Upper lobe of left lung (tissue), 6 donors: ENCODE results near the gene FAM47E. TPM values are rescaled to one million over a fixed set of nuclear protein-coding genes. Genes with fewer than 3 reads are reported as not detected.

ENCODE experiments used
- ATAC-seq, 2 donors: fragments of 200-7000 bp; cut with Tn5 transposase; one replicate each; pipeline ENCODE4 v1.9.1; 2022; ENCODE audit warnings: mild to moderate bottlenecking in 2 of 2, moderate library complexity in 2 of 2; ENCODE audit not compliant: low FRiP score in 2 of 2
- DNase-seq, 2 donors: peaks; one replicate each; pipeline ENCODE4 v3.0.0-alpha.2; 2019 to 2020
- H3K27ac ChIP-seq, 4 donors: fragments of 200-600 bp; sonication (generic); one replicate each; pipeline ENCODE4 v1.5.1; 2016 to 2019
- H3K27me3 ChIP-seq, 4 donors: fragments of 200-600 bp; sonication (generic); one replicate each; pipeline ENCODE4 v1.5.1; 2017 to 2019
- H3K36me3 ChIP-seq, 4 donors: fragments of 200-600 bp; sonication (generic); one replicate each; pipeline ENCODE4 v1.5.1; 2016 to 2019
- H3K4me1 ChIP-seq, 4 donors: fragments of 200-600 bp; sonication (generic); one replicate each; pipeline ENCODE4 v1.5.1; 2018 to 2019
- H3K4me3 ChIP-seq, 4 donors: fragments of 200-600 bp; sonication (generic); one replicate each; pipeline ENCODE4 v1.5.1; 2017 to 2019; ENCODE audit warnings: mild to moderate bottlenecking in 2 of 4, moderate library complexity in 1 of 4
- H3K9me3 ChIP-seq, 4 donors: fragments of 200-600 bp; sonication (generic); one replicate each; pipeline ENCODE4 v1.5.1; 2018 to 2019
- EP300 ChIP-seq, 4 donors: sonication (generic); formaldehyde crosslinking; IDR thresholded peaks; one replicate each; pipeline ENCODE4 v1.5.1; 2017; ENCODE audit warnings: antibody characterized with exemption in 4 of 4, control low read depth in 2 of 4
- POLR2A ChIP-seq, 4 donors: fragments of 450-650 bp; IDR thresholded peaks; one replicate each; pipeline ENCODE4 v1.5.1; 2016 to 2017; ENCODE audit warnings: antibody characterized with exemption in 4 of 4, mild to moderate bottlenecking in 2 of 4
- POLR2AphosphoS5 ChIP-seq, 2 donors: sonication (generic); formaldehyde crosslinking; IDR thresholded peaks; one replicate each; pipeline ENCODE4 v1.5.1; 2017; ENCODE audit warnings: antibody characterized with exemption in 2 of 2
- WGBS, 2 donors: methylation state at CpG; one replicate each; pipeline ENCODE4 v1.1.5; 2017 to 2018; 5-methylcytosine and 5-hydroxymethylcytosine counted together
- total RNA-seq, 6 donors: library from RNA; depleted of rRNA in 4 of 6; stranded (reverse); fragments of >200 nt in 4 of 6; gene quantifications; one replicate each; pipeline versions ENCODE4 v1.1.0 to v1.2.1, GENCODE V29; 2016 to 2021
- TF ChIP-seq, protein P1 (sequence below), 6 experiments: fragments of 450-650 bp in 4 of 6; fragments of 200-600 bp in 2 of 6; sonication (generic) in 2 of 6; IDR thresholded peaks; one replicate each; pipeline ENCODE4 v1.5.1; 2016 to 2019; ENCODE audit warnings: antibody characterized with exemption in 6 of 6
- donor health status: DM: no; HTN: no; CAD: no; lungs with moderate emphysema.
- donor health status: DM: no; HTN: yes; CAD: no; lungs with severe emphysema.

The FAM47E gene
- total RNA-seq, 6 donors from 2014 or later = 4.0 to 17.5 (median 6.5) TPM

DNA sequence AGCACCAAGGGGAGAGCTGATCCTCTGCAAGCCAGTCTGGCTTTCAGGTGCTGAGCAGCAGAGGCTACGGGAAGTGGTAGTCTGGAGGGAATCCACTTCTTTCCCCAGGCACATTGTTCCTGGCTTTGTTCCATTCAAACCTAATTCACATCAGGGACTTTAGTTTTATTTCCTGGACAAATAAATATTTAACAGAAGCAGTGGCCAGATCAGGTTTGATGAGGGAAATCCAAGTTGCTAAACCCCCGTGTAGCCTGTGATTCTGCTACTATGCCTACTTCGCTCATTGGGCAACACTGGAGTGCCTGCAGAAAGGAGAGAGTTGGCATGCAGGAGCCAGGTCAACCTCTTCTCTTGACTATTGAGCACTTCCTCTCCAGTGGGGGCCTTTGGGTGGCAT lies 41.2 kb downstream of the FAM47E start:
- Histone ChIP-seq H3K27me3 (no peaks in the 10 kb centered on the region), H3K4me3 (no peak overlapping the region), H3K27ac (peak overlapping the region in 3 of 4 donors; percentile 15 to 54 (median 40)), H3K9me3 (peaks cover 0 to 6% (median 0%) of the 10 kb centered on the region in 4 donors), H3K36me3 (no peaks in the 10 kb centered on the region), H3K4me1 (peaks cover 0 to 29% (median 11%) of the 10 kb centered on the region in 4 donors)
- ATAC-seq (peak; percentile 50 to 72), DNase-seq (peak in 1 of 2 donors; percentile 75)
- TF ChIP-seq POLR2AphosphoS5 (IDR thresholded peaks at IDR 0.05) (no peak), EP300 (IDR thresholded peaks at IDR 0.05) (no peak), POLR2A (IDR thresholded peaks at IDR 0.05) (no peak)
- TF ChIP-seq, protein P1, sequence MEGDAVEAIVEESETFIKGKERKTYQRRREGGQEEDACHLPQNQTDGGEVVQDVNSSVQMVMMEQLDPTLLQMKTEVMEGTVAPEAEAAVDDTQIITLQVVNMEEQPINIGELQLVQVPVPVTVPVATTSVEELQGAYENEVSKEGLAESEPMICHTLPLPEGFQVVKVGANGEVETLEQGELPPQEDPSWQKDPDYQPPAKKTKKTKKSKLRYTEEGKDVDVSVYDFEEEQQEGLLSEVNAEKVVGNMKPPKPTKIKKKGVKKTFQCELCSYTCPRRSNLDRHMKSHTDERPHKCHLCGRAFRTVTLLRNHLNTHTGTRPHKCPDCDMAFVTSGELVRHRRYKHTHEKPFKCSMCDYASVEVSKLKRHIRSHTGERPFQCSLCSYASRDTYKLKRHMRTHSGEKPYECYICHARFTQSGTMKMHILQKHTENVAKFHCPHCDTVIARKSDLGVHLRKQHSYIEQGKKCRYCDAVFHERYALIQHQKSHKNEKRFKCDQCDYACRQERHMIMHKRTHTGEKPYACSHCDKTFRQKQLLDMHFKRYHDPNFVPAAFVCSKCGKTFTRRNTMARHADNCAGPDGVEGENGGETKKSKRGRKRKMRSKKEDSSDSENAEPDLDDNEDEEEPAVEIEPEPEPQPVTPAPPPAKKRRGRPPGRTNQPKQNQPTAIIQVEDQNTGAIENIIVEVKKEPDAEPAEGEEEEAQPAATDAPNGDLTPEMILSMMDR (IDR thresholded peaks at IDR 0.05) = no peak
- 59 to 74% methylated on average over 3 of the region's 3 CpGs for WGBS, 2 donors

DNA sequence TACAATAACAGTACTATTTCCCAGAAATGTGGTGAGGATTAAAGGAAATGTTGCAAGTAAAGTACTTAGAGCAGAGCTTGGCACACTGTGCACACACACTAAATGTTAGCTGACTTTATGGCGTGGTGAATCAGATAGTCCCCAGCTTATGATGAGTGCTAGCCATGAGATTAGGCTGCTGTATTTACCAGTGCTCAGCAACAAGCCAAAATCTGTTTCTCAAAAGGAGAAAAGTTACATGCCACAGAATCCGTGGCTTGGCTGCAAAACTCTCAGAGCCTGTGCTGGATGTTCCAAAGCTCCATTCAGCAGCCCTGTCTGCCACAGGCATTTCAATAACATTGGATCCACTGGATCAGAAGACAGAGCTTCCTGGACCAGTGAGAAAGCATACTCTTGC lies 42.3 kb downstream of the FAM47E start:
- ATAC-seq (peak; percentile 59 to 76), DNase-seq (no peak)
- H3K27me3 ChIP-seq = no peaks in the 10 kb centered on the region
- H3K4me1 ChIP-seq = peaks cover 0 to 29% (median 11%) of the 10 kb centered on the region in 4 donors
- H3K27ac ChIP-seq = peak overlapping the region in 2 of 4 donors; percentile 40 to 54
- no peak overlapping the region for H3K4me3 ChIP-seq
- no peaks in the 10 kb centered on the region for H3K36me3 ChIP-seq
- TF ChIP-seq POLR2A (IDR thresholded peaks at IDR 0.05) = no peak
- TF ChIP-seq POLR2AphosphoS5 (IDR thresholded peaks at IDR 0.05) = peak in 1 of 2 donors; percentile 68
- peak in 2 of 4 donors; percentile 44 to 48 for TF ChIP-seq EP300 (IDR thresholded peaks at IDR 0.05)
- TF ChIP-seq, protein P1 (IDR thresholded peaks at IDR 0.05) = no peak
- H3K9me3 ChIP-seq = peaks cover 0 to 11% (median 0%) of the 10 kb centered on the region in 4 donors
- 39 to 64% methylated on average over 2 of the region's 2 CpGs for WGBS, 2 donors

DNA sequence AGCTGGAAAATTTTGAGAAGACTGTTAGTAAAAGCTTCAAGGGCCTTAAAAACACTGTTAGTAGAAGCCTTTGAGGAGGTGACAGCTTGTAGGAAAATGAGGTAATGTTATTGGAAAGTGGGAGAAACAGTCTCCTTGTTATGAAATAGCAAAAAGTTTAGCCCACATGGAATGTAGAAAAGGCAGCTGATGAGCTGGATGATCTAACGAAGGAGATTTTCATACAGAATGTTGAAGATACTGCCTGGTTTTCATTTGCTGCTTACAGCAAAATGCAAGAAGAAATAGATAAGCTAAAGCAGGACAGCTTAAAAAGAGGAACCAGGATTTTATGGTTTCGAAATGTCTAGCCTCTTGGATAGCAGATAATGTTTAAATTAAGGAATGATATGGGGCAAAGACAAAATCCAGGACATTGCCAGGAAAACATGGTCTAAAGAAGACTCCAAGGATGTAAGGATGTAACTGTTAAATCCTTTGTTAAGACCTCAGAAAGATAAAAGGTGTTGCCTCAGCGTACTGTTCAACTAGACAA lies 44.8 kb downstream of the FAM47E start:
- WGBS, 2 donors = 86 to 87% methylated on average over 3 of the region's 3 CpGs
- ATAC-seq (no peak), DNase-seq (no peak)
- peaks cover 0 to 30% (median 16%) of the 10 kb centered on the region in 4 donors for H3K4me1 ChIP-seq
- H3K9me3 ChIP-seq = peaks cover 0 to 11% (median 0%) of the 10 kb centered on the region in 4 donors
- H3K27ac ChIP-seq = no peak overlapping the region
- H3K4me3 ChIP-seq = no peak overlapping the region
- H3K27me3 ChIP-seq = no peaks in the 10 kb centered on the region
- TF ChIP-seq, protein P1 (IDR thresholded peaks at IDR 0.05) = no peak
- no peak for TF ChIP-seq EP300 (IDR thresholded peaks at IDR 0.05)
- no peak for TF ChIP-seq POLR2AphosphoS5 (IDR thresholded peaks at IDR 0.05)
- no peak for TF ChIP-seq POLR2A (IDR thresholded peaks at IDR 0.05)
- no peaks in the 10 kb centered on the region for H3K36me3 ChIP-seq

DNA sequence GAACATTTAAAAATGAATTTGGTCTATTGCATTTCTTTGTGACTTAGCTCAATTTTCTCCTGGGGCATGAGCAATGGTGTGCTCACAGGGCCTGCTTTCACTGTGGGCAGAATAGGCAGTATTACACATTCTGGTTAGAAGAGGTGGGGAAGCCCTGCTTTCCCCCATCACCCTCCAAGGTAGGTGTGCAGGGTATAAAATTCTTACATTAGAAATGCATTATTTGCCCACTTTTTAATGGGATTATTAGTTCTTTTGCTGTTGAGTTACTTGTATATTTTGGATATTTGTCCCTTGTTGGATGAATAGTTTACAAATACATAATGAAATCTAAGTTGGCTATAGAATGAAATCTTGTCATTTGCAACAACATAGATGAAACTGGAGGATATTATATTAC lies 46.7 kb downstream of the FAM47E start:
- no peak overlapping the region for H3K27ac ChIP-seq
- peaks cover 0 to 11% (median 0%) of the 10 kb centered on the region in 4 donors for H3K9me3 ChIP-seq
- no peaks in the 10 kb centered on the region for H3K27me3 ChIP-seq
- TF ChIP-seq, protein P1 (IDR thresholded peaks at IDR 0.05) = no peak
- TF ChIP-seq POLR2AphosphoS5 (IDR thresholded peaks at IDR 0.05) (no peak), POLR2A (IDR thresholded peaks at IDR 0.05) (no peak), EP300 (IDR thresholded peaks at IDR 0.05) (no peak)
- H3K4me3 ChIP-seq = no peak overlapping the region
- peaks cover 8 to 24% (median 20%) of the 10 kb centered on the region in 4 donors for H3K4me1 ChIP-seq
- ATAC-seq = no peak
- DNase-seq = no peak
- H3K36me3 ChIP-seq = no peaks in the 10 kb centered on the region

DNA sequence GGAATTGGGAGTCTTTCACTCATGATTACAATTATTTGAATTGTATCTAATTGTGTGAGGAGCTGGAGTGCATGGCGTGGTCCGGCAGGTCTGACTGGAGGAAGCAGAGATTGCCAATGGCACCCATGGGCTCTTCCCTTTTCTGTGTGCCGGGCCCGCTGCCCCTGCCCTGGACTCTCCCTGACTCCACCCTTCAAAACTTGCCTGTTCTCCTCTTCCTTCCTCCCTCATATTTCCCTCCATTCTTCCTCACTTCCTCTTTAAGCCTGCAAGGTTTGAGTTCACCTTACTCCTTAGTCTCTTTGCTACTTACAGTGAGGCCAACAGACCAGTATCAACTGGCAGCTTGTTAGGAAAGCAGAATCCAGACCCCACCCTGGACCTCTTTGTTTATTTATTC lies 48.5 kb downstream of the FAM47E start:
- ATAC-seq = peak in 1 of 2 donors; percentile 62
- Histone ChIP-seq H3K9me3 (peaks cover 0 to 11% (median 0%) of the 10 kb centered on the region in 4 donors), H3K27ac (no peak overlapping the region), H3K27me3 (no peaks in the 10 kb centered on the region), H3K4me3 (no peak overlapping the region), H3K36me3 (no peaks in the 10 kb centered on the region), H3K4me1 (peaks cover 6 to 18% (median 8%) of the 10 kb centered on the region in 4 donors)
- WGBS, 2 donors = 55 to 78% methylated on average over 4 of the region's 4 CpGs
- TF ChIP-seq POLR2AphosphoS5 (IDR thresholded peaks at IDR 0.05) (no peak), POLR2A (IDR thresholded peaks at IDR 0.05) (no peak), EP300 (IDR thresholded peaks at IDR 0.05) (no peak)
- TF ChIP-seq, protein P1 (IDR thresholded peaks at IDR 0.05) = no peak
- DNase-seq = peak; percentile 29 to 45
